NOMO-1 treated with DMSO at 0.1 percent for 48 hours (cell line): ENCODE measurements around the gene PRTN3.
"Not testable (repeated sequence)": the region's sequence is repeated elsewhere in the genome, so short reads cannot be mapped to it uniquely, and the experiment has no call there.

Experiments used
- DNase-seq: peaks from one replicate; lab custom pipeline; 2025; ENCODE audit not compliant: unreplicated experiment; lab: John Stamatoyannopoulos, UW

The PRTN3 gene

GRCh38 chr19:814152-815078 is 26.4 kb upstream of the PRTN3 start:
- no peak for DNase-seq

GRCh38 chr19:815079-815774 is 25.6 kb upstream of the PRTN3 start:
- DNase-seq = no peak

GRCh38 chr19:815775-816499 is 24.9 kb upstream of the PRTN3 start:
- DNase-seq = no peak

- no peak for DNase-seq
Measured at GRCh38 chr19:816500-816857, 24.3 kb upstream of the PRTN3 start.

- not testable (repeated sequence) for DNase-seq
Measured at GRCh38 chr19:820212-820611, 20.6 kb upstream of the PRTN3 start.

DNA sequence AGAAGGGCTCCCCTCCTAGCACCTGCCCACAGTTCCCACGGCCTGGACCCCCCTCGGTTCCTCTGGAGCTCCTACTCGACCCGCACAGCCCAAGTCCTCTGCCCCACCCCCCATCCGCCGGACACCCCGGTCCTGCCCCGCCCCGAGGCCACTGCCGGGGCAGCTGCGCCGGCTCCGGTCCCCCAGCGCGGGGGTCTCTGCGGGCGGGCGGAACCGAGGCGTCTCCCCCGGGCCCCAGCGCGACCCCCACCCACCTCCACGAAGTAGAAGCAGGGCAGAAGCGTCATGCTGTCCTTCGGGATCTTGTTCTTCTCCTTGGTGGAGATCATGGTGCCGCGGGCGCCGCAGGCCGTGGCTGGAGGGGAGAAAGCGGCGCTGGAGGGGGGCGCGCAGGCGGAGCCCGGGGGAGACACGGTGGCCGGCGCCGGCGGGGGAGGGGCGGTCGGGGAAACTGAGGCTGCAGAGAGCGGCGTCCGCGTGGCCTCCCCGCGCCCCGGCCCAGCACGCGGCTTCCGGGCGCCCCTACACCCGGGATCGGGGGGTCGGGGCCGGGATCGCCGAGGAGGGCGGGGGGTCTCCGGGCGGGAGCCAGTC is 19.5 kb upstream of the PRTN3 start:
- no peak for DNase-seq

- peak; percentile 59 for DNase-seq
Measured at GRCh38 chr19:821825-822503, 18.8 kb upstream of the PRTN3 start, which contains the start of gene PLPPR3. Gene PLPPR3, minus strand, starts transcription at chr19:821955. Its CDS starts 396 bp downstream, at chr19:821559.

DNA sequence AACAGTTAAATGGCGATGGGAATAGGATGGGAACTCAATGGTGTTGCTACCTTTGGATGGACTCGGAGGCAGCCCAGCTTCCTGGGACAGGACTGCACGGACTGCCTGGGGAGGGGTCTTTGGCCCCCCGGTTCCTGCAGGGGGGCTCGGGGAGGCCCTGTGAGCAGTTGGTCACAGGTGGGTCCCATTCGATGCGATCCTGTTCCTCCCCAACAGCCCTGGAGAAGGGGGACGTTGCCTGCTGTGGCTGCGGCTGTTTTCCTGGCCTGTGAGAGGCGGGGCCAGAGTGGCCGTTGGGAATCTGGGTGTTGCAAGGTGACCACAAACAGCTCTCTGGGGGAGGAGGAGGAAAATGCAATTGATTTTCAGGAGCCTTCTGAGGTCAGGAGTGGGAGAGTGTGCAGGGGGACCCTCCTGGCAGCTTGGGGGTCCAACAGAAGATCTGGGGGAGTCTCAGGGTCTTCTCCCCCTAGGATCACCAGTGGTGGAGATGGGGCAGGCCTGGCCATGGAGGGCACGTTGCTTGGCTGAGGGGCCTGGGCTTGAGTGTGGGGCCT is 17.2 kb upstream of the PRTN3 start:
- peak; percentile 46 for DNase-seq

DNA sequence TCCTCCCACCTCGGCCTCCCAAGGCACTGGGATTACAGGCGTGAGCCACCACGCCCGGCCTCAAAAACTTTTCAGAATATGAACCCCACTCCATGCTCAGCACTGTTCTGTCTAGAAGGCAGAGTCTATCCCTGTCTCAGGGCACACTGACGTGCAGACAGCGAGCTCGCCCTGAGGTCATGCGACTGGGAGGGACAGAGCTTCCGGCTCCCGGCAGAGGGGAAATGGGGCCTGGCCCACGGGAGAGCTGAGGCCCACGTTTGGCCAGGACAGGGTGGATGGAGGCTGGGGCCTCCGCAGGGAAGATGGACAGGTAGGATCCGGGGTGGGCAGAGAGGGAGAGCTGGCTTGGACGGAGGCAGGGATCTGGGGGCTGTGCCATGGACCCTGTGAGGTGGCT is 15.9 kb upstream of the PRTN3 start:
- peak; percentile 64 for DNase-seq

- peak; percentile 47 for DNase-seq
Measured at GRCh38 chr19:825897-826644, 14.7 kb upstream of the PRTN3 start.

DNA sequence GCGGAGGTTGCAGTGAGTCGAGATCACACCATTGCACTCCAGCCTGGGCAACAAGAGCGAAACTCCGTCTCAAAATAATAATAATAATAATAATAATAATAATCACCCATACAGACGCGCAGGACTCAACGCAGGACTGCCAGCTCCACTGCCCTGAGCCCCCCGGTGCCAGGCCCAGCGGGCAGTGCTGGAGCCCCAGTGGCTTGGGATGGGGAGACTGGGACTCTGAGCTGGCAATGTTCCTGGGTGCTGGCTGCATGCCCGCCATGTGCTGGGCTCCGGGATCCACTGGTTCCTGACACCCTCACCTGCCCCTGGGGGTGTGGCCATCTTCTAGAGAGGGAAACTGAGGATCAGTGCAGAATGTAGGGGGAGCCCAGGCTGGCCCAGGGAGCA is 13.5 kb upstream of the PRTN3 start:
- no peak for DNase-seq

DNA sequence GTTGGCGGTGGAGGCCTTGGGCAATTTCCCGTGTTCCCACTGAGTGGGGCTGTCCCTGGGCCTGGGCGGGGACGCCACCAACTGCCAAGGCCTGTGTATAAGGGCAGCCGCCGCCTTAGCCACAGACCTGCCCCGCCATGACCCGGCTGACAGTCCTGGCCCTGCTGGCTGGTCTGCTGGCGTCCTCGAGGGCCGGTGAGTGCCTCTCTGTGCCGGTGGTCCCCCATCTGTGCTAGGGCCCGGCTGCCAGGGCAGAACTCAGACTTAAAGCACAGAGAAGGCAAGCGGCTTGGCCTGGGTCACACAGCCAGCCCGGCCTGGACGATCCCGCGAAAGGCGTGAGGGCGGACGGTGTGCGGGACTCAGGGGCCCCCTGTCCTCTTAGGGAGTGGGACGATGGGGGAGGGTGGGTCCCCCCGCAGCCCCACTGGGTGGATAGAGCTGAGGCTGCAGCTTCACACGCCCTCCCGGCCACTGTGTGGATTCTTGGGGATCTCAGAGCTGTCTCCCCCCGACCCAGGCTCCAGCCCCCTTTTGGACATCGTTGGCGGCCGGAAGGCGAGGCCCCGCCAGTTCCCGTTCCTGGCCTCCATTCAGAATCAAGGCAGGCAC is 13.0 kb upstream of the PRTN3 start, which contains the start of gene AZU1:
Gene AZU1, plus strand, starts transcription at position 128 of the 612 bp plus-strand sequence. Its CDS starts 10 bp downstream, at position 138.
- DNase-seq = peak; percentile 80

DNA sequence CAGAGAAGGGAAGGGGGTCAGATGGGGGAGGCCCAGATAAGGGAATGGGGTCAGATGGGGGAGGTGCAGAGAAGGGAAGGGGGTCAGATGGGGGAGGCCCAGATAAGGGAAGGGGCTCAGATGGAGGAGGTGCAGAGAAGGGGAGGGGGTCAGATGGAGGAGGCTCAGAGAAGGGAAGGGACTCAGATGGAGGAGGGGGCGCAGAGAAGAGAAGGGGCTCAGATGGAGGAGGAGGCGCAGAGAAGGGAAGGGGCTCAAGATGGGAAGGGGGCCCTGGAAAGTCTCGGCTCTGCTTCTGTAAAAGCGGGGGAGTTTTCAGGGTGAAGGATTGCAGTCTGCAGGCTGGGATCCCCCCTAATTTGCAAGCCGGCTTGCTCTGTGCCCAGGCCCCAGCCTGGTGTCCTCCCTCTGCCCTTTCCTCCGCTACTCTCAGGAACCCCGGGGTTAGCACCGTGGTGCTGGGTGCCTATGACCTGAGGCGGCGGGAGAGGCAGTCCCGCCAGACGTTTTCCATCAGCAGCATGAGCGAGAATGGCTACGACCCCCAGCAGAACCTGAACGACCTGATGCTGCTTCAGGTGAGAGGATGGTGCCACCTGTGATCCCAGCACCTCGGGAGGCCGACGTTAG is 11.6 kb upstream of the PRTN3 start:
- no peak for DNase-seq

GRCh38 chr19:831407-832369 is 9.1 kb upstream of the PRTN3 start:
- DNase-seq = no peak

GRCh38 chr19:834216-834615 is 6.6 kb upstream of the PRTN3 start:
- no peak for DNase-seq

DNA sequence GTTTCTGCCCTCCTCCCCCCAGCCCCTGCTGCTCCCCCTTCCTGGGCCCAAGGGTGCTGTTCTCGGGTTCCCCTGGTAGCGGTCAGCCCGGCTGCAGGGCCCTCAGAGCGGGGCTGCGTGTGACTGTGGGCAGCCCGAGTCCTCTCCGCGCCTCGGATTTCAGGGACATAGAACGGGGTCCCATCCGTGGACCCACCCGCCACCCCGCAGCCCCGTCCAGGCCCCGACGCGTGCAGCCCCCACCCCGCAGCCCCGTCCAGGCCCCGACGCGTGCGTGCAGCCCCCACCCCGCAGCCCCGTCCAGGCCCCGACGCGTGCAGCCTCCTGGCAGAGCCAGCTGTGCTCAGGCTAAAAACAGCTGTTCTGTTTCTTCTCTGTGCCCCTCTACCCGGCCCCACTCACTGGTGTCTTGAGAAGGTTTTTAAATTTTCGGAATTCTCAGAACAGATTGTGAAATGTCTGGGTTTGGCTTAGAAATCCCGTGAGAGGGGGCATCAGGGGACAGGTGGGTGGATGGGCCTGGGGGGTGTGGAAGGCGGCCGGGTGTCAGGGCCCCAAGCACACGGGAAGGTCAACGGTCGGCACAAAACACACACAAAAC is 5.5 kb upstream of the PRTN3 start:
- no peak for DNase-seq

- DNase-seq = not testable (repeated sequence)
Measured at GRCh38 chr19:842802-843179, 2.0 kb downstream of the PRTN3 start.
